ENCODE results near the gene LAYN. TPM values are rescaled to one million over a fixed set of nuclear protein-coding genes. Genes with fewer than 3 reads are reported as not detected.

The LAYN gene
- polyA plus RNA-seq, 1 experiment = 302 TPM

- ChIA-PET CTCF (interaction anchor here (0.9 to 2.2 kb wide), 2 partner anchors 10 to 127 kb away, joined by 4 to 5 read pairs; no protein-coding TSS in a partner anchor), POLR2A (interaction anchor here (0.6 kb wide), 1 partner anchor 389 kb away, joined by 3 read pairs; no protein-coding TSS in a partner anchor)
- H3K27me3 ChIP-seq (ENCODE audit: control insufficient read depth, insufficient read depth, low read length) = no peaks in the 10 kb centered on the region
- no peak for DNase-seq (ENCODE audit: low read depth)
- no peak for TF ChIP-seq CTCF (IDR thresholded peaks at IDR 0.05; ENCODE audit: insufficient read depth, low read depth, low read length)
- H3K36me3 ChIP-seq (ENCODE audit: control insufficient read depth, insufficient read depth, low read length) = no peaks in the 10 kb centered on the region
- no peak overlapping the region for H3K4me3 ChIP-seq (ENCODE audit: low read depth, low read length)
Observed at GRCh38 chr11:111582163-111582562, 41.6 kb downstream of the LAYN start.

DNA sequence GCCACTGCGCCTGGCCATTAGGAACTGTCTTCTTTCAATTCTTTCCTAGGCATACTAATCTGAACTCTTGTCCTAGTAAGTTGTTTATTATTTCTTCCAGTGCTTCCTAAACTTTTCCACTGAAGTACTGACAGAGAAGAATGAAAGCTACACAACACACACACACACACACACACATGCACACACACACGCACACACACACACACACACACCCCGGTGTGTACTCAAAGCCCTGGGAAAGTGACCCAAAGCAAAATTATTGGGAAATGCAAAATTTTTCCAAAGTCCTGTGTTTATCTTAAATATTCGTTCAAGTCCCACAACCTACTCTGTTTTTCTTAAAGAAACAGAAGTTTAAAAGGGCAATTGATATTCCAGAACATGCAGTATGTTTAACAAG lies 42.4 kb downstream of the LAYN start:
- DNase-seq (ENCODE audit: low read depth) = no peak
- TF ChIP-seq CTCF (IDR thresholded peaks at IDR 0.05; ENCODE audit: insufficient read depth, low read depth, low read length) = no peak
- Histone ChIP-seq H3K27me3 (ENCODE audit: control insufficient read depth, insufficient read depth, low read length) (no peaks in the 10 kb centered on the region), H3K4me3 (ENCODE audit: low read depth, low read length) (no peak overlapping the region), H3K36me3 (ENCODE audit: control insufficient read depth, insufficient read depth, low read length) (no peaks in the 10 kb centered on the region)
- ChIA-PET CTCF (interaction anchor here (0.9 to 2.2 kb wide), 6 partner anchors 9 to 194 kb away, joined by 3 to 7 read pairs (median 4); no protein-coding TSS in a partner anchor), POLR2A (interaction anchor here (0.6 kb wide), 2 partner anchors 53 to 390 kb away, joined by 3 to 10 read pairs; no protein-coding TSS in a partner anchor)

DNA sequence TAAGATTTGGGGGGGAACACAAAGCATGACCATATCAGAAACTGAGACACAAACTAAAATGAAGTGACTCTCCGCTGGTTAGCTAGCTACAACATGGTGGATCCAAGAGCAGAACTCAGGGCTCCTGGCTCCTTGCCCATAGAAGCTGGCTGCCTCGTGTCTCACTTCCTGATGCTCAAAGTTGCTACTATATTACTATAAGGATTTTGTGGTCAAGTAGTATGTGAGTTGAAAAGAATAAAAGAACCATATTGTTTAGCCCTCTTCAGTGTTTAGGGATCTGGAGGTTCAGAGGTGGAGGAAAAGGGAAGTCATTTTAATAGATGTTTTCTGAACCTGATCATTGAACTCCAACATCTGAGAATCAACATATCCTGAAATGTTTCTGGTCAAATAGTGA lies 44.9 kb downstream of the LAYN start:
- Histone ChIP-seq H3K36me3 (ENCODE audit: control insufficient read depth, insufficient read depth, low read length) (no peaks in the 10 kb centered on the region), H3K27me3 (ENCODE audit: control insufficient read depth, insufficient read depth, low read length) (no peaks in the 10 kb centered on the region), H3K4me3 (ENCODE audit: low read depth, low read length) (no peak overlapping the region)
- CTCF ChIA-PET = interaction anchor here (0.6 to 5.5 kb wide), 10 partner anchors 13 to 396 kb away, joined by 3 to 42 read pairs (median 3); no protein-coding TSS in a partner anchor
- no peak for TF ChIP-seq CTCF (IDR thresholded peaks at IDR 0.05; ENCODE audit: insufficient read depth, low read depth, low read length)
- POLR2A ChIA-PET = no interaction called here
- DNase-seq (ENCODE audit: low read depth) = no peak

- POLR2A ChIA-PET = no interaction called here
- no peak for DNase-seq (ENCODE audit: low read depth)
- TF ChIP-seq CTCF (IDR thresholded peaks at IDR 0.05; ENCODE audit: insufficient read depth, low read depth, low read length) = peak; percentile 70
- H3K36me3 ChIP-seq (ENCODE audit: control insufficient read depth, insufficient read depth, low read length) = no peaks in the 10 kb centered on the region
- CTCF ChIA-PET = interaction anchor here (0.6 to 5.5 kb wide), 27 partner anchors 8 to 264 kb away, joined by 3 to 42 read pairs (median 5); no protein-coding TSS in a partner anchor
- H3K4me3 ChIP-seq (ENCODE audit: low read depth, low read length) = no peak overlapping the region
- H3K27me3 ChIP-seq (ENCODE audit: control insufficient read depth, insufficient read depth, low read length) = no peaks in the 10 kb centered on the region
Observed at GRCh38 chr11:111586388-111586831, 45.9 kb downstream of the LAYN start.

DNA sequence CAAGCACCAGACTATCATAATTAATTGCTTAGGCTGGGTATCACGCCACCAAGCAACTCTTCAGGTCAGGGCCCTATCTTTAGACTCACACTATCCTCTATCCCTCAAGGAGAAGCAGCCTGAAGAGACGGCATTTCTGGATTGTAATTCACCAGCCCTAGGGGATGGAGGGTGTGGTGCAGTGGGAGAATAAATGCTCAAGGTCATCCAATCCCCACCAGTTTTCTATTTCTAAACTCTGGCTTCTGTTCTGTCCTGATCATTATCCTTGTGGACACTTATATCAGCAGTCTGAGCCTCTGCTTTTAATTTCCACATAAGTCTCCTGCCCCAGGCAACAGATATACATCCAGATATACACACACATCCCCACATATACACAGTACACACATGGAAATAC lies 48.6 kb downstream of the LAYN start:
- no peak for DNase-seq (ENCODE audit: low read depth)
- Histone ChIP-seq H3K36me3 (ENCODE audit: control insufficient read depth, insufficient read depth, low read length) (no peaks in the 10 kb centered on the region), H3K27me3 (ENCODE audit: control insufficient read depth, insufficient read depth, low read length) (no peaks in the 10 kb centered on the region), H3K4me3 (ENCODE audit: low read depth, low read length) (no peak overlapping the region)
- POLR2A ChIA-PET = no interaction called here
- CTCF ChIA-PET = interaction anchor here (1.5 to 5.5 kb wide), 3 partner anchors 9 to 188 kb away, joined by 7 to 42 read pairs (median 10); no protein-coding TSS in a partner anchor
- TF ChIP-seq CTCF (IDR thresholded peaks at IDR 0.05; ENCODE audit: insufficient read depth, low read depth, low read length) = no peak
